Right hindlimb (tissue), 1 donor: ENCODE results near the gene KMT2C.

Experiments
- DNase-seq: peaks from one replicate; pipeline ENCODE4 v3.0.0-alpha.2; 2018

The KMT2C gene

GRCh38 chr7:152133804-152134203 lies 302.0 kb downstream of the KMT2C start:
- no peak for DNase-seq

- DNase-seq: no peak
Observed at GRCh38 chr7:152132812-152133211, 303.0 kb downstream of the KMT2C start.

- no peak for DNase-seq
Observed at GRCh38 chr7:152131981-152132494, 303.8 kb downstream of the KMT2C start.

- no peak for DNase-seq
Observed at GRCh38 chr7:152130658-152131590, 304.9 kb downstream of the KMT2C start.

GRCh38 chr7:152129682-152130081 lies 306.1 kb downstream of the KMT2C start:
- DNase-seq: no peak

GRCh38 chr7:152128741-152129461 lies 306.9 kb downstream of the KMT2C start:
- no peak for DNase-seq

GRCh38 chr7:152128252-152128651 lies 307.6 kb downstream of the KMT2C start:
- DNase-seq: no peak

GRCh38 chr7:152127229-152127628 lies 308.6 kb downstream of the KMT2C start:
- no peak for DNase-seq

- no peak for DNase-seq
Observed at GRCh38 chr7:152126741-152127140, 309.1 kb downstream of the KMT2C start.

GRCh38 chr7:152122540-152122939 lies 313.3 kb downstream of the KMT2C start:
- DNase-seq: no peak

- no peak for DNase-seq
Observed at GRCh38 chr7:152121432-152121831, 314.4 kb downstream of the KMT2C start.

GRCh38 chr7:152120776-152121175 lies 315.0 kb downstream of the KMT2C start:
- no peak for DNase-seq

- no peak for DNase-seq
Observed at GRCh38 chr7:152120210-152120609, 315.6 kb downstream of the KMT2C start.

- no peak for DNase-seq
Observed at GRCh38 chr7:152117356-152117755, 318.4 kb downstream of the KMT2C start.

GRCh38 chr7:152115021-152115718 lies 320.6 kb downstream of the KMT2C start:
- DNase-seq: no peak

- no peak for DNase-seq
Observed at GRCh38 chr7:152112829-152113228, 323.0 kb downstream of the KMT2C start.

GRCh38 chr7:152108359-152108758 lies 327.4 kb downstream of the KMT2C start:
- DNase-seq: no peak

- DNase-seq: no peak
Observed at GRCh38 chr7:152107945-152108344, 327.9 kb downstream of the KMT2C start.

GRCh38 chr7:152106990-152107389 lies 328.8 kb downstream of the KMT2C start:
- no peak for DNase-seq

GRCh38 chr7:152105205-152105604 lies 330.6 kb downstream of the KMT2C start:
- DNase-seq: no peak

GRCh38 chr7:152103691-152104090 lies 332.1 kb downstream of the KMT2C start:
- no peak for DNase-seq

GRCh38 chr7:152103066-152103465 lies 332.7 kb downstream of the KMT2C start:
- no peak for DNase-seq

GRCh38 chr7:152097330-152097729 lies 338.5 kb downstream of the KMT2C start:
- no peak for DNase-seq
